Iris pigment epithelial cell (primary cell): Measurements from ENCODE around the gene NUB1.

ENCODE experiments used
- DNase-seq: peaks from one replicate; pipeline ENCODE4 v3.0.0-alpha.2; 2011; ENCODE audit warnings: low read depth

NUB1 gene

DNA sequence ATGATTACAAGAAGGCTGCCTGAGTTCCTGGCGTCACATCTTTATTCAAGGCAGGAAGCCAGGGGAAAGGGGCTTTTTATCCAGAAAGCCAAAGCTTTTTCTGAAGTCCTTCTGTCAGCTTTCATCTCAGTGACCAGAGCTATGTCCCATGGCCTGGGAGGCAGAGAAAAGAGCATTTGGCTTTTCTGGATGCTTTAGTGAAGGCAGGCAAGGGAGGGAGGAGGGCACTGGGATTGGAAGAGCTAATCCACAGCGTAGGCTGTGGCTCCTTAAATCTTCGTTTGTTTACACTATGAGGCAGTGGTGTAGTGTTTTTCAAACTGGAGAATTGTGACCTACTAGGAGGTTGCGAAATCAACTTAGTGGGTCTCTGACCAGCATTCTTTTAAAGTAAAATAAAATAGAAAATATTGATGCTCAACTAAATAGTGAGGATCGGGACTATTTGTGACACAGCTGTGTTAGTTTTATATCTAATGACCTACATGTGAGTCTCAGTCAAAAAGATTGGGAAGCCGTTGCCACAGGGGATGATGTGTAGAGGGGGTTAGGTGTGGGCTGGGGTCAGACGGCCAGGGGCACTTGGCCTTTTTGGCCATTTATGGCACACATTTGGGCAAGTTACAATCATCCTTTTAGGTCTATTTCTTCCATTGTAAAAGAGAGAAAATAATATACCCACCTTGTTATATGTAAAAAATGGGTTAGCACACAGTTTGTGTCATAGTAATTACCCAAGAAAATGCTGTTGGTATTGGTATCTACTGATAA lies 84.2 kb downstream of the NUB1 start:
- peak; percentile 95 for DNase-seq

DNA sequence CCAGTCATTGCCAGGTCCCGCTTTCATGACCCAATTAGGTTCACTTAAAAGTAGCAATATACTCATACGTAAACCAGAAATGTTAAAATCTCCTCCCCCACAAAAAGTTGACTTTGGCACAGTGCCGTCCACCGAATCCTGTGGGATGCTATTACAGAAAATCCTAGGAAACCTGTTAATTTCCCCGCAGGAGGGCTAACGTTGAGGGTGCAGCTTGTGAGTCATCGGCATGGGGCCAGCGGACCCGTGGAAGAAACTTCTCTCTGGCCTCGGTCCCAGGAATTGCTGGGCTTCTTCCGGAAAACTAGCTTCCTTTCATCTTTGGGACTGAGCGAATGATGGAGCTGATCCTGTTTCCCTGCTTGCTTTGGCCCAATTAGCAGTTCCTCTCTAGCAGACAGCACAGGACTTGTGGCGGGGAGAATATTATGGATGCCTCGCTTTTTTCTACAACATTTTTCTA lies 84.9 kb downstream of the NUB1 start:
- peak; percentile 95 for DNase-seq

DNA sequence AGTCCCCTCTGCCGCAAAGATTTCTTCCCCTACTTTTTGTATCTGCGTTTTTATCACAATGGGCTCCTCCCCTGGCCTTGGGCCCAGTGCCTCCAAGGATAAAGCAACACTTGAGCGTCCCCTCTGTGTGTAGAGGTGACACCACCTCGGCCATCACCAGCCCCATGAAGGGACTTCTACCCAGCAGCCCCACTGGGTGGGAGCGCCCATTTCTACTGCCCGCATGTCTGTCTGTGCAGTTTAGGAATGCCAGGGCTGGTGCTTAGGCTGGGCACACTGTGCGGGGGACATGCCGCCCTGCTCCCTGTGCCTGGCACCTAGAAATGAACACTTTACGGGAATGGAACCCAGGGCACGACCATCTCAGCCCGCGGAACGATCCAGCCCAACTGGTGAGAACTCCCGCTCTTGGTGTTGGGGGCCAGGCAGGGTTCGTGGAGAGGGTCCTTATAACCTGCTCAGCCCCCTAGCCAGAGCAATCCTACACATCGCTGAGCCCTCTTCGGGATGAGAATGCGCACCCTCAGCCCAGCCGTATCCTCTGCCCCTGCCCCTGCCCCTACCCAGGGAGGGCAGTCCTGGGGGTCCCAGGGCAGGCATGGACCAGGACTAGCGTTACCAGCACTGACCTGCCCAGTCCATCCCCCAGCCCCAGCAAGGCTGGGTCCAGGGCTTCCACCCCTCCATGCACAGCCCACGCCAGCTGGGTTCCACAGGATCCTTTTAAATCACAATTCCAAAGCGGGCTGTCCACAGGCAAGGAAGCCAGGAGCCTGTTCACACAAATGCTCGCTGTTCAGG lies 85.5 kb downstream of the NUB1 start:
- no peak for DNase-seq

DNA sequence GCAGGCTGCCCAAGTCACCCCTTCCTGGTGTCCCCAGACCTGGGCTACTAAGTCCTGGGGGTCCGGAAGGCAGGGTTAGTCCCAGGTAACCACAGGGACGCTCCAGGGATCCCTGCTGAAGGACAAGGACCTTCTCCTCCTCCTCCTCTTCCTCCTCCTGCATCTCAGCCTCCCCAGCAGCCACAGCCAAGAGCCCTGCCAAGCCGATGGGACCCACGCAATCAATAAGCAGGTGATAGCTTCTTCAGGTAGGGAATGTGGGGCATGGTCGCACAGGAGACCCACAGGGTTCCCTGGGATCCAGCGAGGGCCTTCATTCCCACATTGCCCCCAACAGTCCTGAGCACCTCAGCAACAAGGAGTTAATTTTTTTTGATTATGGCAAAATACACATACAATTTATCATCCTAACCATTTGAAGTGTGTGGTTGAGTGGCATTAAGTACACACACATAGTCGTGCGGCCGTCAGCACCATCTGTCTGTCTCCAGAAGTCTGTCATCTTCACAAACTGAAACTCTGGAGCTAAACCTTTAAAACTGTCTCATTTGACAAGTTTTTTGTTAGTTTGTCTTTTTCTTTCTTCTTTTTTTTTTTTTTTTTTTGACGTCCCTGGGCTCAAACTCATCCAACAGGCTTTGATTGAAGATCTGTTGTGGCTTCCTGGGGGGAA lies 86.2 kb downstream of the NUB1 start:
- no peak for DNase-seq
